IMR-90 (cell line): ENCODE results near the gene PLXDC1. TPM values are rescaled to one million over a fixed set of nuclear protein-coding genes. Genes with fewer than 3 reads are reported as not detected.

Experiments
- ATAC-seq: fragments of 200-7000 bp; cut with Tn5 transposase; 2 replicates; pipeline ENCODE4 v1.9.1; 2020; ENCODE audit warnings: low read depth, mild to moderate bottlenecking, moderate library complexity
- BruUV-seq: library from RNA; stranded (reverse); fragments of 400-500 nt; replicated peaks from 2 replicates; lab custom pipeline; 2021; lab: Mats Ljungman, UMichigan
- CTCF ChIA-PET: fragments of 300-600 bp; formaldehyde crosslinking; extraction: SDS; loops from one replicate; lab custom pipeline; 2021; ENCODE audit warnings: antibody characterized with exemption; lab: Yijun Ruan, JAX
- POLR2A ChIA-PET: fragments of 300-600 bp; sonication (Branson Sonifier 250); formaldehyde crosslinking; loops from one replicate; lab custom pipeline; 2022; ENCODE audit warnings: antibody characterized with exemption; ENCODE audit not compliant: unreplicated experiment; lab: Charles Lee
- DNase-seq: peaks from one replicate; pipeline ENCODE4 v3.0.0; 2013
- H2AFZ ChIP-seq: replicated peaks from 2 replicates; pipeline ENCODE3; 2013; ENCODE audit warnings: low read length, mild to moderate bottlenecking; ENCODE audit not compliant: poor library complexity
- H2AK5ac ChIP-seq: 2 replicates; pipeline ENCODE4 v1.6.1; 2013; ENCODE audit warnings: low read depth, low read length, inconsistent platforms
- H2AK9ac ChIP-seq: replicated peaks from 2 replicates; pipeline ENCODE3; 2013; ENCODE audit warnings: mild to moderate bottlenecking, low read depth, low read length, moderate library complexity; ENCODE audit not compliant: poor library complexity
- H2BK120ac ChIP-seq: 2 replicates; pipeline ENCODE4 v1.6.1; 2013; ENCODE audit warnings: low read depth, low read length, inconsistent platforms
- H2BK15ac ChIP-seq: 3 replicates; pipeline ENCODE4 v1.6.1; 2013; ENCODE audit warnings: low read depth, low read length, inconsistent platforms
- H2BK20ac ChIP-seq: 2 replicates; pipeline ENCODE4 v1.6.1; 2013; ENCODE audit warnings: low read depth, mild to moderate bottlenecking, inconsistent platforms, low read length, moderate library complexity
- H2BK5ac ChIP-seq: 2 replicates; pipeline ENCODE4 v1.6.1; 2013; ENCODE audit warnings: mild to moderate bottlenecking, low read depth, low read length, inconsistent platforms; ENCODE audit not compliant: poor library complexity, severe bottlenecking
- H3K14ac ChIP-seq: replicated peaks from 2 replicates; pipeline ENCODE4 v1.6.1; 2013; ENCODE audit warnings: low read depth, low read length, inconsistent platforms
- H3K18ac ChIP-seq: 2 replicates; pipeline ENCODE4 v1.6.1; 2013; ENCODE audit warnings: low read depth, low read length, control low read depth
- H3K23ac ChIP-seq: 2 replicates; pipeline ENCODE4 v1.6.1; 2013; ENCODE audit warnings: low read depth, low read length, inconsistent platforms
- H3K27ac ChIP-seq: 2 replicates; pipeline ENCODE4 v1.5.1; 2013; ENCODE audit warnings: mild to moderate bottlenecking, control low read depth, low read length; ENCODE audit not compliant: insufficient read depth
- H3K27me3 ChIP-seq: 2 replicates; pipeline ENCODE4 v1.6.1; 2013; ENCODE audit warnings: low read length; ENCODE audit not compliant: control insufficient read depth, insufficient read depth
- H3K36me3 ChIP-seq: 2 replicates; pipeline ENCODE4 v1.6.1; 2013; ENCODE audit warnings: low read length, mixed read lengths; ENCODE audit not compliant: control insufficient read depth, insufficient read depth
- H3K4ac ChIP-seq: 2 replicates; pipeline ENCODE4 v1.6.1; 2013; ENCODE audit warnings: low read depth, low read length, inconsistent platforms
- H3K4me1 ChIP-seq: 2 replicates; pipeline ENCODE4 v1.6.1; 2013; ENCODE audit warnings: low read length, mixed read lengths; ENCODE audit not compliant: control insufficient read depth, insufficient read depth
- H3K4me2 ChIP-seq: 2 replicates; pipeline ENCODE4 v1.6.1; 2013; ENCODE audit warnings: low read depth, mild to moderate bottlenecking, control low read depth, low read length, moderate library complexity
- H3K4me3 ChIP-seq: 2 replicates; pipeline ENCODE4 v1.5.1; 2013; ENCODE audit warnings: low read depth, mild to moderate bottlenecking, control low read depth, low read length, moderate library complexity; ENCODE audit not compliant: insufficient read depth
- H3K56ac ChIP-seq: 2 replicates; pipeline ENCODE4 v1.6.1; 2013; ENCODE audit warnings: low read length, inconsistent platforms; ENCODE audit not compliant: insufficient read depth; ENCODE audit errors: extremely low read depth
- H3K79me1 ChIP-seq, 2 experiments: 2 replicates each; pipeline ENCODE4 v1.6.1; 2013; ENCODE audit warnings: low read length in 2 of 2, inconsistent platforms in 1 of 2, low read depth in 1 of 2
- H3K9ac ChIP-seq: 2 replicates; pipeline ENCODE4 v1.6.1; 2013; ENCODE audit warnings: low read depth, low read length, control low read depth
- H3K9me1 ChIP-seq: 2 replicates; pipeline ENCODE4 v1.6.1; 2013; ENCODE audit warnings: low read length, inconsistent platforms; ENCODE audit not compliant: insufficient read depth
- H3K9me3 ChIP-seq: 2 replicates; pipeline ENCODE4 v1.6.1; 2013; ENCODE audit warnings: low read length; ENCODE audit not compliant: control insufficient read depth, insufficient read depth
- H4K20me1 ChIP-seq: 2 replicates; pipeline ENCODE4 v1.6.1; 2013; ENCODE audit warnings: low read length, inconsistent platforms; ENCODE audit not compliant: insufficient read depth
- H4K5ac ChIP-seq: 2 replicates; pipeline ENCODE4 v1.6.1; 2013; ENCODE audit warnings: mild to moderate bottlenecking, low read depth, low read length, control low read depth
- H4K8ac ChIP-seq, 2 experiments: 2 replicates each; pipeline ENCODE4 v1.6.1; 2013; ENCODE audit warnings: low read depth in 2 of 2, low read length in 2 of 2, control low read depth in 1 of 2, inconsistent platforms in 1 of 2
- H4K91ac ChIP-seq: 2 replicates; pipeline ENCODE4 v1.6.1; 2013; ENCODE audit warnings: low read depth, low read length, inconsistent platforms; ENCODE audit not compliant: insufficient read depth
- BHLHE40 ChIP-seq: fragments of 150-350 bp; IDR thresholded peaks from 2 replicates; pipeline ENCODE4 v1.6.1; 2016; ENCODE audit warnings: mild to moderate bottlenecking, low read depth, low read length
- CHD1 ChIP-seq: IDR thresholded peaks from 2 replicates; pipeline ENCODE4 v1.6.1; 2012; ENCODE audit warnings: low read depth, low read length, improper control_type of control experiment
- FOS ChIP-seq: fragments of 150-350 bp; IDR thresholded peaks from 2 replicates; pipeline ENCODE4 v1.6.1; 2016; ENCODE audit warnings: low read depth, low read length
- MAFK ChIP-seq: IDR thresholded peaks from 2 replicates; pipeline ENCODE4 v1.6.1; 2012; ENCODE audit warnings: low read depth, low read length, improper control_type of control experiment
- MAZ ChIP-seq: IDR thresholded peaks from 2 replicates; pipeline ENCODE4 v1.6.1; 2012; ENCODE audit warnings: low read depth, mild to moderate bottlenecking, low read length, improper control_type of control experiment, moderate library complexity, borderline replicate concordance
- RCOR1 ChIP-seq: IDR thresholded peaks from 2 replicates; pipeline ENCODE4 v1.6.1; 2012; ENCODE audit warnings: mild to moderate bottlenecking, low read length, improper control_type of control experiment; ENCODE audit not compliant: insufficient replicate concordance
- WGBS, 2 experiments: methylation state at CpG; one replicate each; pipeline versions ENCODE4 v1.1.5 to v1.1.7; 2013; ENCODE audit warnings: missing lambda C conversion rate in 2 of 2; ENCODE audit not compliant: insufficient read length in 1 of 2; ENCODE audit errors: extremely low coverage in 2 of 2; 5-methylcytosine and 5-hydroxymethylcytosine counted together
- dilution Hi-C: fragments of 300-500 bp; cut with HindIII; formaldehyde crosslinking; loops from one replicate; pipeline ENCODE4 v1.14.3; 2018; ENCODE audit warnings: low sequenced_read_pairs; ENCODE audit not compliant: unreplicated experiment
- in situ Hi-C: fragments of 300-500 bp; cut with MboI; formaldehyde crosslinking; loops from 3 replicates; pipeline ENCODE4 v1.14.3; 2019; ENCODE audit warnings: low sequenced_read_pairs, inconsistent platforms, mixed read lengths
- intact Hi-C: fragments of 100-400 bp; cut with micrococcal nuclease; formaldehyde crosslinking; loops from 2 replicates; pipeline ENCODE4 v1.10.0; 2022
- polyA plus RNA-seq, 3 experiments: library from polyadenylated mRNA; depleted of rRNA; stranded (reverse); fragments of >200 nt; gene quantifications; 2 replicates each; pipeline ENCODE4 v1.2.3, GENCODE V29; 2012; ENCODE audit warnings: low replicate concordance in 1 of 3
- total RNA-seq: library from RNA; depleted of rRNA; stranded (reverse); fragments of >200 nt; gene quantifications from 2 replicates; pipeline ENCODE4 v1.2.3, GENCODE V29; 2012
- TF ChIP-seq, protein P1 (sequence below): conservative IDR thresholded peaks from 2 replicates; pipeline ENCODE4 v1.5.1; 2012; ENCODE audit warnings: mild to moderate bottlenecking, low read depth, low read length, improper control_type of control experiment

The PLXDC1 gene
- total and polyA plus RNA-seq, 2 of the 4 experiments (the other 2 are of a cell fraction) = under 0.01 to 0.50 TPM

DNA sequence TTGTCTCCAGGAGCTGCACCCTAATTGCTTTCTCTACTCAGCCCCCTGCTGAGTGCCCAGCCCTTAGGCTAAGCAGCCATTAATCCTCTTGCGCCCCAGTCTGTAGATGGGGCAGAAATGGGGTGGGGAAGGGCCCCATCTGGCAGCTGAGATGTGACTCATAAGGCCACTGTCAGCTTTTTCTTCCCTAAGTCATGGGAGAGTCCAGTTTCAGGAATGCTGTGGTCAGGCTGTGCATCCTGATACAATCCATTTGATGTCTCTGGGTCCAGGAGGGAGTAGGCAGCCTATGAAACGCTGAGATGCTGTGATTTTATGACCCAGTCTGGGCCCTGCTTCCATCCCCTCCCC lies 12.3 kb downstream of the PLXDC1 start:
- peak overlapping the region; percentile 73; the same call in 1 of the 2 replicates for H3K14ac ChIP-seq
- in situ Hi-C loops = no loop called here
- peak overlapping the region; percentile 19 for H3K4me2 ChIP-seq
- DNase-seq = peak; percentile 92
- dilution Hi-C loops = no loop called here
- H3K4me1 ChIP-seq = peaks cover 17% of the 10 kb centered on the region
- no peaks in the 10 kb centered on the region for H3K79me1 ChIP-seq
- H2AFZ ChIP-seq = peak overlapping the region; percentile 81
- H4K5ac ChIP-seq = peak overlapping the region; percentile 57; the same call in 1 of the 2 replicates
- H3K4ac ChIP-seq = peak overlapping the region; percentile 91
- CTCF ChIA-PET = interaction anchor here (0.6 kb wide), 1 partner anchor 552 kb away, joined by 4 read pairs; no protein-coding TSS in a partner anchor
- no peak overlapping the region for H3K56ac ChIP-seq
- H2BK120ac ChIP-seq = peak overlapping the region; percentile 95
- H3K23ac ChIP-seq = peak overlapping the region; percentile 64; the same call in 1 of the 2 replicates
- H3K4me3 ChIP-seq = no peak overlapping the region
- H4K91ac ChIP-seq = peak overlapping the region; percentile 83
- BruUV-seq = no TSS peak
- H2BK15ac ChIP-seq = peak overlapping the region; percentile 77; the same call in 2 of the 3 replicates
- TF ChIP-seq, protein P1, sequence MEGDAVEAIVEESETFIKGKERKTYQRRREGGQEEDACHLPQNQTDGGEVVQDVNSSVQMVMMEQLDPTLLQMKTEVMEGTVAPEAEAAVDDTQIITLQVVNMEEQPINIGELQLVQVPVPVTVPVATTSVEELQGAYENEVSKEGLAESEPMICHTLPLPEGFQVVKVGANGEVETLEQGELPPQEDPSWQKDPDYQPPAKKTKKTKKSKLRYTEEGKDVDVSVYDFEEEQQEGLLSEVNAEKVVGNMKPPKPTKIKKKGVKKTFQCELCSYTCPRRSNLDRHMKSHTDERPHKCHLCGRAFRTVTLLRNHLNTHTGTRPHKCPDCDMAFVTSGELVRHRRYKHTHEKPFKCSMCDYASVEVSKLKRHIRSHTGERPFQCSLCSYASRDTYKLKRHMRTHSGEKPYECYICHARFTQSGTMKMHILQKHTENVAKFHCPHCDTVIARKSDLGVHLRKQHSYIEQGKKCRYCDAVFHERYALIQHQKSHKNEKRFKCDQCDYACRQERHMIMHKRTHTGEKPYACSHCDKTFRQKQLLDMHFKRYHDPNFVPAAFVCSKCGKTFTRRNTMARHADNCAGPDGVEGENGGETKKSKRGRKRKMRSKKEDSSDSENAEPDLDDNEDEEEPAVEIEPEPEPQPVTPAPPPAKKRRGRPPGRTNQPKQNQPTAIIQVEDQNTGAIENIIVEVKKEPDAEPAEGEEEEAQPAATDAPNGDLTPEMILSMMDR = no peak
- TF ChIP-seq CHD1 = no peak
- peak; percentile 53 for TF ChIP-seq MAZ
- 0 out of 2 replicates have a peak, but pooled peaks have one; percentile 32 for TF ChIP-seq BHLHE40
- peak; percentile 81 for TF ChIP-seq FOS
- peak; percentile 78 for TF ChIP-seq MAFK
- peak; percentile 68 for TF ChIP-seq RCOR1
- no peak overlapping the region for H3K9ac ChIP-seq
- no peaks in the 10 kb centered on the region for H4K20me1 ChIP-seq
- H3K27me3 ChIP-seq = no peaks in the 10 kb centered on the region
- intact Hi-C loops = loop anchor here (5.0 kb wide), 1 partner anchor 157 kb away; no protein-coding TSS in a partner anchor
- peak overlapping the region; percentile 75 for H2BK5ac ChIP-seq
- H3K9me3 ChIP-seq = no peaks in the 10 kb centered on the region
- no CpG with 5 or more reads among the region's 2 CpGs for WGBS, 2 experiments
- H3K9me1 ChIP-seq = peaks cover 13% of the 10 kb centered on the region
- H3K18ac ChIP-seq = peak overlapping the region; percentile 58
- H2AK9ac ChIP-seq = peak overlapping the region; percentile 51
- peak overlapping the region; percentile 31 to 83; a peak in 2 of 4 replicates for H4K8ac ChIP-seq
- POLR2A ChIA-PET = no interaction called here
- H3K27ac ChIP-seq = peak overlapping the region; percentile 19; the same call in 1 of the 2 replicates
- ATAC-seq = peak; percentile 97
- no peaks in the 10 kb centered on the region for H3K36me3 ChIP-seq
- H2BK20ac ChIP-seq = peak overlapping the region; percentile 89
- H2AK5ac ChIP-seq = peak overlapping the region; percentile 94
